HuH-7 (cell line): ENCODE data around the gene IRF2BPL.

Experiments
- DNase-seq: peaks from one replicate; pipeline ENCODE4 v3.0.0; 2011; ENCODE audit warnings: low spot score

IRF2BPL gene

GRCh38 chr14:77009014-77009413 is 19.5 kb downstream of the IRF2BPL start:
- DNase-seq = no peak

GRCh38 chr14:77008541-77008940 is 20.0 kb downstream of the IRF2BPL start:
- no peak for DNase-seq

GRCh38 chr14:77007975-77008421 is 20.5 kb downstream of the IRF2BPL start:
- no peak for DNase-seq

- DNase-seq = no peak
Observed at GRCh38 chr14:77007183-77007974, 21.1 kb downstream of the IRF2BPL start.

- DNase-seq = no peak
Observed at GRCh38 chr14:77006132-77006531, 22.4 kb downstream of the IRF2BPL start.

- DNase-seq = no peak
Observed at GRCh38 chr14:77005559-77005958, 22.9 kb downstream of the IRF2BPL start.

- DNase-seq = no peak
Observed at GRCh38 chr14:77004711-77005460, 23.6 kb downstream of the IRF2BPL start.

GRCh38 chr14:77003960-77004710 is 24.4 kb downstream of the IRF2BPL start:
- DNase-seq = no peak

- no peak for DNase-seq
Observed at GRCh38 chr14:77002889-77003288, 25.6 kb downstream of the IRF2BPL start.

- DNase-seq = no peak
Observed at GRCh38 chr14:77002335-77002734, 26.2 kb downstream of the IRF2BPL start.

GRCh38 chr14:77000340-77001270 is 27.9 kb downstream of the IRF2BPL start:
- DNase-seq = no peak

GRCh38 chr14:76998910-76999309 is 29.6 kb downstream of the IRF2BPL start:
- DNase-seq = no peak

- no peak for DNase-seq
Observed at GRCh38 chr14:76997257-76997970, 31.1 kb downstream of the IRF2BPL start.

- DNase-seq = no peak
Observed at GRCh38 chr14:76996563-76997146, 31.9 kb downstream of the IRF2BPL start.

- no peak for DNase-seq
Observed at GRCh38 chr14:76995279-76996035, 33.1 kb downstream of the IRF2BPL start.

GRCh38 chr14:76993752-76994151 is 34.8 kb downstream of the IRF2BPL start:
- no peak for DNase-seq

- DNase-seq = no peak
Observed at GRCh38 chr14:76990084-76990483, 38.4 kb downstream of the IRF2BPL start.

- DNase-seq = no peak
Observed at GRCh38 chr14:76987956-76988520, 40.5 kb downstream of the IRF2BPL start.

- DNase-seq = no peak
Observed at GRCh38 chr14:76986231-76986565, 42.3 kb downstream of the IRF2BPL start.
